Activated B cell treated with CpG ODN at 0.5 μM for 24 hours (primary cell): Measurements from ENCODE around the gene COPS3. TPM values are rescaled to one million over a fixed set of nuclear protein-coding genes. Genes with fewer than 3 reads are reported as not detected.

ENCODE experiments used
- ATAC-seq: fragments of 200-7000 bp; cut with Tn5 transposase; one replicate; pipeline ENCODE4 v1.10.0; 2021; ENCODE audit warnings: low read depth, mild to moderate bottlenecking, moderate library complexity
- CTCF ChIA-PET: fragments of 350-600 bp; sonication (Branson Sonifier 250); formaldehyde crosslinking; loops from one replicate; lab custom pipeline; 2021; ENCODE audit warnings: antibody characterized with exemption; lab: Charles Lee
- POLR2A ChIA-PET: fragments of 350-600 bp; sonication (Branson Sonifier 250); formaldehyde crosslinking; loops from one replicate; lab custom pipeline; 2021; ENCODE audit warnings: antibody characterized with exemption; lab: Charles Lee
- DNase-seq: peaks from one replicate; pipeline ENCODE4 v3.0.0; 2022
- H3K27ac Mint-ChIP-seq: one replicate; pipeline ENCODE4 v1.8.0; 2020; ENCODE audit warnings: mixed read lengths
- H3K27me3 Mint-ChIP-seq: one replicate; pipeline ENCODE4 v1.8.0; 2021; ENCODE audit warnings: mixed read lengths
- H3K36me3 Mint-ChIP-seq: one replicate; pipeline ENCODE4 v1.8.0; 2021; ENCODE audit warnings: low read depth, mixed read lengths
- H3K4me1 Mint-ChIP-seq: one replicate; pipeline ENCODE4 v1.8.0; 2021; ENCODE audit warnings: mixed read lengths
- H3K4me3 Mint-ChIP-seq: one replicate; pipeline ENCODE4 v1.8.0; 2020; ENCODE audit warnings: mild to moderate bottlenecking, mixed read lengths
- H3K9me3 Mint-ChIP-seq: one replicate; pipeline ENCODE4 v1.8.0; 2020; ENCODE audit warnings: mixed read lengths
- CTCF ChIP-seq: fragments of 200-600 bp; IDR thresholded peaks from one replicate; pipeline ENCODE4 v1.8.0; 2022; ENCODE audit warnings: antibody characterized with exemption, mild to moderate bottlenecking
- intact Hi-C: fragments of 100-400 bp; cut with micrococcal nuclease; formaldehyde crosslinking; loops from one replicate; pipeline ENCODE4 v1.15.1; 2024
- total RNA-seq: library from RNA; stranded (reverse); gene quantifications from 2 replicates; pipeline ENCODE4 v1.2.3, GENCODE V29; 2022

Gene COPS3
- total RNA-seq: 71.6 and 73.7 TPM in 2 replicates

- DNase-seq (peak; percentile 95), ATAC-seq (peak; percentile 87)
- H3K27ac Mint-ChIP-seq: peak within 1 kb of the TSS; percentile 89
- peak within 1 kb of the TSS; percentile 80 for H3K4me3 Mint-ChIP-seq
- intact Hi-C loops: loop anchor here (1.0 to 5.0 kb wide), 8 partner anchors 19 to 980 kb away; partner anchors contain the start of genes DRC3, FLCN, MIEF2 and MPRIP
- POLR2A ChIA-PET: interaction anchor here (0.6 to 2.3 kb wide), 9 partner anchors 25 to 1666 kb away, joined by 3 to 17 read pairs (median 3); partner anchors contain the start of gene FLCN
- peaks cover 42% of the 10 kb centered on the region for H3K4me1 Mint-ChIP-seq
- TF ChIP-seq CTCF: no peak
- CTCF ChIA-PET: interaction anchor here (0.5 to 1.1 kb wide), 3 partner anchors 11 to 44 kb away, joined by 3 read pairs; partner anchors contain the start of gene FLCN
- H3K36me3 Mint-ChIP-seq: peaks cover 14% of the 10 kb centered on the region
- no peaks in the 10 kb centered on the region for H3K27me3 Mint-ChIP-seq
- H3K9me3 Mint-ChIP-seq: no peaks in the 10 kb centered on the region
These were observed at the start of gene COPS3 for GRCh38 chr17:17280613-17281549. TSS of gene COPS3 (minus strand) at chr17:17281246. CDS start at chr17:17281186, 60 bp downstream.

GRCh38 chr17:17328251-17328650 lies 47.2 kb upstream of the COPS3 start:
- intact Hi-C loops: no loop called here
- no peak overlapping the region for H3K4me3 Mint-ChIP-seq
- no peak for ATAC-seq
- no peak overlapping the region for H3K27ac Mint-ChIP-seq
- no peak for TF ChIP-seq CTCF
- H3K36me3 Mint-ChIP-seq: no peaks in the 10 kb centered on the region
- ChIA-PET CTCF (no interaction called here), POLR2A (no interaction called here)
- no peaks in the 10 kb centered on the region for H3K27me3 Mint-ChIP-seq
- no peak for DNase-seq
- no peaks in the 10 kb centered on the region for H3K9me3 Mint-ChIP-seq
- no peaks in the 10 kb centered on the region for H3K4me1 Mint-ChIP-seq

GRCh38 chr17:17326275-17326875 lies 45.3 kb upstream of the COPS3 start:
- POLR2A ChIA-PET: no interaction called here
- Mint-ChIP-seq H3K36me3 (no peaks in the 10 kb centered on the region), H3K27ac (no peak overlapping the region), H3K27me3 (no peaks in the 10 kb centered on the region), H3K4me3 (no peak overlapping the region), H3K4me1 (no peaks in the 10 kb centered on the region), H3K9me3 (no peaks in the 10 kb centered on the region)
- intact Hi-C loops: no loop called here
- no peak for ATAC-seq
- no peak for TF ChIP-seq CTCF
- CTCF ChIA-PET: no interaction called here
- DNase-seq: no peak

GRCh38 chr17:17325816-17326215 lies 44.8 kb upstream of the COPS3 start:
- CTCF ChIA-PET: no interaction called here
- H3K4me3 Mint-ChIP-seq: no peak overlapping the region
- no peak for TF ChIP-seq CTCF
- intact Hi-C loops: no loop called here
- H3K27ac Mint-ChIP-seq: no peak overlapping the region
- DNase-seq (no peak), ATAC-seq (no peak)
- POLR2A ChIA-PET: no interaction called here
- no peaks in the 10 kb centered on the region for H3K9me3 Mint-ChIP-seq
- H3K4me1 Mint-ChIP-seq: no peaks in the 10 kb centered on the region
- no peaks in the 10 kb centered on the region for H3K36me3 Mint-ChIP-seq
- H3K27me3 Mint-ChIP-seq: no peaks in the 10 kb centered on the region

GRCh38 chr17:17325228-17325627 lies 44.2 kb upstream of the COPS3 start:
- ChIA-PET CTCF (no interaction called here), POLR2A (no interaction called here)
- Mint-ChIP-seq H3K27me3 (no peaks in the 10 kb centered on the region), H3K4me1 (no peaks in the 10 kb centered on the region), H3K36me3 (no peaks in the 10 kb centered on the region), H3K4me3 (no peak overlapping the region), H3K27ac (no peak overlapping the region), H3K9me3 (no peaks in the 10 kb centered on the region)
- TF ChIP-seq CTCF: no peak
- ATAC-seq (no peak), DNase-seq (no peak)
- intact Hi-C loops: no loop called here
